HCT116 (cell line): ENCODE data around the gene CPZ. TPM values are rescaled to one million over a fixed set of nuclear protein-coding genes. Genes with fewer than 3 reads are reported as not detected.

Source experiments
- ATAC-seq: fragments of 200-7000 bp; cut with Tn5 transposase; 2 replicates; pipeline ENCODE4 v1.9.1; 2020; ENCODE audit warnings: mild to moderate bottlenecking, moderate library complexity
- BruUV-seq: library from RNA; stranded (reverse); fragments of 400-500 nt; replicated peaks from 2 replicates; lab custom pipeline; 2021; lab: Mats Ljungman, UMichigan
- CTCF ChIA-PET: fragments of 300-600 bp; sonication (Branson Sonifier 250); formaldehyde crosslinking; loops from one replicate; lab custom pipeline; 2021; ENCODE audit warnings: antibody characterized with exemption; lab: Charles Lee
- POLR2A ChIA-PET: fragments of 300-600, 350-600 bp; sonication (Branson Sonifier 250); formaldehyde crosslinking; loops from one replicate; lab custom pipeline; 2021; ENCODE audit warnings: antibody characterized with exemption; lab: Charles Lee
- RAD21 ChIA-PET, 2 experiments: fragments of 300-600 bp; sonication (Branson Sonifier 250); formaldehyde crosslinking; loops; one replicate each; lab custom pipeline; 2023; ENCODE audit warnings: low total read pairs in 2 of 2; ENCODE audit not compliant: uncharacterized antibody in 2 of 2, unreplicated experiment in 2 of 2, low non-redundant PET in 1 of 2; lab: Charles Lee
- DNase-seq: peaks from one replicate; pipeline ENCODE4 v3.0.0-alpha.2; 2010; ENCODE audit warnings: low read depth, low spot score
- H2AFZ ChIP-seq: fragments of 200-600 bp; shearing (Covaris generic), sonication (generic); 2 replicates; pipeline ENCODE4 v1.6.1; 2017; ENCODE audit warnings: low read depth, mixed run types, mixed read lengths, antibody characterized with exemption, low read length; ENCODE audit not compliant: poor library complexity, severe bottlenecking
- H3K27ac ChIP-seq: 2 replicates; pipeline ENCODE4 v1.5.1; 2012; ENCODE audit warnings: low read depth, low read length
- H3K27me3 ChIP-seq: fragments of 200-600 bp; sonication (generic); 2 replicates; pipeline ENCODE4 v1.6.1; 2016; ENCODE audit warnings: mixed run types, low read length, mixed read lengths; ENCODE audit not compliant: insufficient read depth
- H3K36me3 ChIP-seq, 2 experiments: fragments of 200-500 bp in 1 of 2; fragments of 200-600 bp in 1 of 2; sonication (Bioruptor generic) in 1 of 2; sonication (generic) in 1 of 2; 2 replicates each; pipeline versions ENCODE4 v1.5.1 to v1.6.1; 2014 to 2016; ENCODE audit warnings: low read length in 2 of 2, inconsistent platforms in 1 of 2, mixed read lengths in 1 of 2, mixed run types in 1 of 2; ENCODE audit not compliant: insufficient read depth in 2 of 2, control insufficient read depth in 1 of 2
- H3K4me1 ChIP-seq, 2 experiments: fragments of 200-600 bp in 1 of 2; sonication (generic) in 1 of 2; 2 replicates each; pipeline versions ENCODE4 v1.5.1 to v1.6.1; 2012 to 2017; ENCODE audit warnings: low read length in 2 of 2, inconsistent platforms in 1 of 2, mild to moderate bottlenecking in 1 of 2, mixed read lengths in 1 of 2, mixed run types in 1 of 2, moderate library complexity in 1 of 2; ENCODE audit not compliant: insufficient read depth in 2 of 2, control insufficient read depth in 1 of 2
- H3K4me2 ChIP-seq: fragments of 200-600 bp; sonication (generic); 2 replicates; pipeline ENCODE4 v1.6.1; 2017; ENCODE audit warnings: mixed run types, low read length, mixed read lengths
- H3K4me3 ChIP-seq, 2 experiments: fragments of 200-600 bp in 1 of 2; sonication (generic) in 1 of 2; replicated peaks in 1 of 2; 2 replicates each; pipeline ENCODE4 v1.5.1; 2011 to 2016; ENCODE audit warnings: low read length in 2 of 2, control low read depth in 1 of 2, low read depth in 1 of 2, mild to moderate bottlenecking in 1 of 2, mixed read lengths in 1 of 2, mixed run types in 1 of 2
- H3K79me2 ChIP-seq: fragments of 200-600 bp; sonication (generic); 2 replicates; pipeline ENCODE4 v1.6.1; 2017; ENCODE audit warnings: mild to moderate bottlenecking, mixed run types, low read length, moderate library complexity, mixed read lengths; ENCODE audit not compliant: insufficient read depth
- H3K9ac ChIP-seq: fragments of 200-600 bp; sonication (generic); 2 replicates; pipeline ENCODE4 v1.6.1; 2016; ENCODE audit warnings: low read length, mixed read lengths
- H3K9me2 ChIP-seq: fragments of 200-600 bp; sonication (generic), shearing (Covaris generic); 2 replicates; pipeline ENCODE4 v1.6.1; 2017; ENCODE audit warnings: mixed run types, mild to moderate bottlenecking, moderate library complexity; ENCODE audit not compliant: insufficient read depth
- H3K9me3 ChIP-seq, 2 experiments: fragments of 200-500 bp in 1 of 2; fragments of 200-600 bp in 1 of 2; sonication (Bioruptor generic) in 1 of 2; sonication (generic) in 1 of 2; 2 replicates each; pipeline ENCODE4 v1.6.1; 2014 to 2017; ENCODE audit warnings: low read length in 2 of 2, mixed read lengths in 2 of 2, inconsistent platforms in 1 of 2, low read depth in 1 of 2, mild to moderate bottlenecking in 1 of 2, mixed run types in 1 of 2, moderate library complexity in 1 of 2; ENCODE audit not compliant: control insufficient read depth in 1 of 2, insufficient read depth in 1 of 2
- H4K20me1 ChIP-seq: fragments of 200-600 bp; sonication (generic), shearing (Covaris generic); 2 replicates; pipeline ENCODE4 v1.6.1; 2017; ENCODE audit warnings: mixed run types, mild to moderate bottlenecking, moderate library complexity; ENCODE audit not compliant: insufficient read depth
- CTCF ChIP-seq, 3 experiments: fragments of 200-600 bp in 1 of 3; sonication (generic) in 1 of 3; IDR thresholded peaks in 2 of 3; conservative IDR thresholded peaks in 1 of 3; 2 replicates each; pipeline ENCODE4 v1.5.1; 2012 to 2017; ENCODE audit warnings: low read depth in 2 of 3, low read length in 2 of 3, antibody characterized with exemption in 1 of 3, borderline replicate concordance in 1 of 3, control low read depth in 1 of 3, mild to moderate bottlenecking in 1 of 3, mixed read lengths in 1 of 3, mixed run types in 1 of 3, moderate library complexity in 1 of 3; ENCODE audit not compliant: insufficient read depth in 1 of 3
- ELF1 ChIP-seq: IDR thresholded peaks from 2 replicates; pipeline ENCODE4 v1.6.1; 2012; ENCODE audit warnings: low read depth, borderline replicate concordance
- EZH2phosphoT487 ChIP-seq: fragments of 200-600 bp; IDR thresholded peaks from 2 replicates; pipeline ENCODE4 v1.6.1; 2018; ENCODE audit warnings: antibody characterized with exemption, borderline replicate concordance
- FOSL1 ChIP-seq: IDR thresholded peaks from 2 replicates; pipeline ENCODE4 v1.6.1; 2012; ENCODE audit warnings: low read depth
- POLR2A ChIP-seq: IDR thresholded peaks from 2 replicates; pipeline ENCODE4 v1.7.0; 2011; ENCODE audit warnings: borderline replicate concordance; ENCODE audit not compliant: insufficient read depth, insufficient read length; ENCODE audit errors: extremely low read depth
- RAD21 ChIP-seq: IDR thresholded peaks from 2 replicates; pipeline ENCODE4 v1.6.1; 2012; ENCODE audit warnings: low read depth, mild to moderate bottlenecking
- REST ChIP-seq: IDR thresholded peaks from 2 replicates; pipeline ENCODE4 v1.6.1; 2012; ENCODE audit warnings: low read depth
- SRF ChIP-seq: IDR thresholded peaks from 2 replicates; pipeline ENCODE4 v1.6.1; 2012; ENCODE audit warnings: low read depth
- ZBTB33 ChIP-seq: IDR thresholded peaks from 2 replicates; pipeline ENCODE4 v1.6.1; 2011; ENCODE audit warnings: mild to moderate bottlenecking, low read length, moderate library complexity; ENCODE audit not compliant: insufficient replicate concordance; ENCODE audit errors: extremely low read depth
- intact Hi-C: fragments of 100-400 bp; cut with micrococcal nuclease; formaldehyde crosslinking; loops from 2 replicates; pipeline ENCODE4 v1.10.0; 2022
- total RNA-seq: library from RNA; stranded (reverse); gene quantifications from one replicate; pipeline ENCODE4 v1.2.1, GENCODE V29; 2021; ENCODE audit not compliant: unreplicated experiment

CPZ gene
- total RNA-seq, 1 experiment from 2014 or later = not detected

- Histone ChIP-seq H4K20me1 (no peaks in the 10 kb centered on the region), H3K27me3 (peaks cover 24% of the 10 kb centered on the region), H3K36me3 (no peaks in the 10 kb centered on the region), H3K9ac (no peak overlapping the region), H2AFZ (no peak overlapping the region), H3K4me2 (no peak overlapping the region), H3K4me3 (no peak overlapping the region), H3K9me3 (no peaks in the 10 kb centered on the region), H3K9me2 (no peaks in the 10 kb centered on the region), H3K79me2 (no peaks in the 10 kb centered on the region), H3K27ac (no peak overlapping the region), H3K4me1 (no peaks in the 10 kb centered on the region)
- BruUV-seq = no TSS peak
- DNase-seq (no peak), ATAC-seq (no peak)
- CTCF ChIA-PET = no interaction called here
- POLR2A ChIA-PET = interaction anchor here (0.8 kb wide), 1 partner anchor 11 kb away, joined by 3 read pairs; no protein-coding TSS in a partner anchor
- RAD21 ChIA-PET = no interaction called here
- TF ChIP-seq CTCF (IDR thresholded peaks at IDR 0.05 in 2 of 3, conservative IDR thresholded peaks at IDR 0.05 in 1 of 3; ENCODE audit: borderline replicate concordance in 1 of 3, insufficient read depth in 1 of 3, low read depth in 2 of 3, low read length in 2 of 3) (no peak), EZH2phosphoT487 (no peak), SRF (no peak), REST (no peak), POLR2A (no peak), ELF1 (no peak), ZBTB33 (no peak), RAD21 (no peak), FOSL1 (no peak)
- intact Hi-C loops = no loop called here
Observed at GRCh38 chr4:8582436-8582835, 10.1 kb upstream of the CPZ start.
